Peyer's patch (tissue), 4 donors: Measurements from ENCODE around the gene CLEC16A.

Source experiments
- CTCF ChIP-seq, 6 experiments: fragments of 450-650 bp in 4 of 6; fragments of 200-600 bp in 2 of 6; sonication (generic) in 1 of 6; IDR thresholded peaks; one replicate each; pipeline ENCODE4 v1.5.1; 2017 to 2019; ENCODE audit warnings: antibody characterized with exemption in 6 of 6, mild to moderate bottlenecking in 3 of 6, moderate library complexity in 1 of 6
- POLR2A ChIP-seq, 2 donors: fragments of 450-650 bp; IDR thresholded peaks; one replicate each; pipeline ENCODE4 v1.5.1; 2017; ENCODE audit warnings: antibody characterized with exemption in 2 of 2, mild to moderate bottlenecking in 2 of 2, moderate library complexity in 2 of 2

- TF ChIP-seq CTCF (IDR thresholded peaks at IDR 0.05) = no peak
- no peak for TF ChIP-seq POLR2A (IDR thresholded peaks at IDR 0.05)
Observed at GRCh38 chr16:11051430-11051829, 107.1 kb downstream of the CLEC16A start.
